GM10266 (cell line): ENCODE data around the gene RAD51B.

ENCODE experiments used
- DNase-seq: peaks from one replicate; pipeline ENCODE4 v3.0.0; 2012; ENCODE audit errors: extremely low spot score
- TF ChIP-seq, protein P1 (sequence below): IDR thresholded peaks from 2 replicates; pipeline ENCODE4 v1.5.1; 2012; ENCODE audit warnings: mild to moderate bottlenecking, low read depth; ENCODE audit not compliant: control insufficient read depth, insufficient read depth; ENCODE audit errors: missing control alignments

The RAD51B gene

DNA sequence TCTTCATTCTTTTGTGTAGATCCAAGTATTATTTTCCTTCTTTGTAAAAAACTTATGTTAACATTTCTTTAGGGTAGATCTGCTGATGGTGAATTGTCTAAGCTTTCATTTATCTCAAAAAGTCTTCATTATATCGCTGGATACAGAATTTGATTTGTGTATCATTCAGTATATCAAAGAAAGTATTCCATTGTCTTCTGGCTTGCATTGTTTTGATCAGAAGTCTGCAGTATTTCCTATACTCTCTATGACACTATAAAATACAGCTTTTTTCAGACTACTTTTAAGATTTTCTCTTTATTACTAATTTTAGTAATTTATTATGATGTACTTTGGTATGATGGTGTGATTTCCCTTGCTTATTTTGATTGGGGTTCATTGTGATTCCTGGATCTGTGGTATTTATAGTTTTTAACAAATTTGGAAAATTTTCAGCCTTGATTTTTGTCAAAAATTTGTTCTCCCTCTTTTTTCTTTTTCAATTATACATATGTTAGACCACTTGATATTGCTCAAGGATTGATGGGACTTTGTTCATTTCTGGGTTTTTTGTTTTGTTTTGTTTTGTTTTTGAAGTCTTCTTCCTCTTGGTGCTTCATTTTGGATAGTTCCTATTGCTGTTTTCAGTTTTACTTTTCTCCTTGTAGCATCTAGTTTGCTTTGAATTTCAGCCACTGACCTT lies 796.8 kb downstream of the RAD51B start:
- no peak for DNase-seq

DNA sequence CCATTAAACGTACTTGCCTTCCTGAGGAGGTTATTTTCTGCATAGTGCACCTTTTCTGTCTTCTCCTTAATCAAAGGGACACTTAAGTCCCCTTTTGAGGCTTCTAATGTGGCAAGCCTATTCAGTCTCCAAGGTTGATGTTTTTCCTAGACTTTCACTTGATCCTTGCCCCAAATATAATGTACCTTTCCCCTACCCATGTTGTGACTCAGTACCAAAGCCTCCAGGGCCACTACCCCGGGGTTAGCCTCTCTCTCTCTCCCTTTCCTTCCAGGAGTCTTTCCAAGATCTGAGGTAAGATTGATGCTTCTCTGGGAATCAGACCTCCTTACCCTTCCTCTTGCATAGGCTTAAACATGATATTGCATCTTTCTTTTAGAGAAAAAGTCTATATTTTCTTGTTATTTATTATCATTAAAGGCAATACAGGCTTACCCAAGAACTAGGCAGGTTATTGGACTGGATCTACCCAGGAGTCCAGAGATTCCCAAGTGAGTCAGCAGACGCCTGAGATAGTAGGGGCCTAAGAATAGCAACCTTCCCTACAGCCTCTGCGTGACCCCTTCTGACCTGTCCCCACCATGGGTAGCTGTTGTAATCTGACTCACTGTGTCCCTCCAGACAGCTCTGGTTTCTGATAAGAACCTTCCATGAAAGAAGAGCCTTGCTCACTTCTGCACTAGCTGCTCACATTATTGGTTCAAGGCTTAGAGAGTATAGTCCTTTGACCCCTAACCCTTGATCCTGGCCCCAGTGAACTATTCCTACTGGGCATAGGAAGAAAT lies 800.4 kb downstream of the RAD51B start:
- TF ChIP-seq, protein P1, sequence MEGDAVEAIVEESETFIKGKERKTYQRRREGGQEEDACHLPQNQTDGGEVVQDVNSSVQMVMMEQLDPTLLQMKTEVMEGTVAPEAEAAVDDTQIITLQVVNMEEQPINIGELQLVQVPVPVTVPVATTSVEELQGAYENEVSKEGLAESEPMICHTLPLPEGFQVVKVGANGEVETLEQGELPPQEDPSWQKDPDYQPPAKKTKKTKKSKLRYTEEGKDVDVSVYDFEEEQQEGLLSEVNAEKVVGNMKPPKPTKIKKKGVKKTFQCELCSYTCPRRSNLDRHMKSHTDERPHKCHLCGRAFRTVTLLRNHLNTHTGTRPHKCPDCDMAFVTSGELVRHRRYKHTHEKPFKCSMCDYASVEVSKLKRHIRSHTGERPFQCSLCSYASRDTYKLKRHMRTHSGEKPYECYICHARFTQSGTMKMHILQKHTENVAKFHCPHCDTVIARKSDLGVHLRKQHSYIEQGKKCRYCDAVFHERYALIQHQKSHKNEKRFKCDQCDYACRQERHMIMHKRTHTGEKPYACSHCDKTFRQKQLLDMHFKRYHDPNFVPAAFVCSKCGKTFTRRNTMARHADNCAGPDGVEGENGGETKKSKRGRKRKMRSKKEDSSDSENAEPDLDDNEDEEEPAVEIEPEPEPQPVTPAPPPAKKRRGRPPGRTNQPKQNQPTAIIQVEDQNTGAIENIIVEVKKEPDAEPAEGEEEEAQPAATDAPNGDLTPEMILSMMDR, result no peak
- DNase-seq, result no peak

More for the DNA sequence above, 796.8 kb downstream of the RAD51B start:
- TF ChIP-seq, protein P1, result no peak

DNA sequence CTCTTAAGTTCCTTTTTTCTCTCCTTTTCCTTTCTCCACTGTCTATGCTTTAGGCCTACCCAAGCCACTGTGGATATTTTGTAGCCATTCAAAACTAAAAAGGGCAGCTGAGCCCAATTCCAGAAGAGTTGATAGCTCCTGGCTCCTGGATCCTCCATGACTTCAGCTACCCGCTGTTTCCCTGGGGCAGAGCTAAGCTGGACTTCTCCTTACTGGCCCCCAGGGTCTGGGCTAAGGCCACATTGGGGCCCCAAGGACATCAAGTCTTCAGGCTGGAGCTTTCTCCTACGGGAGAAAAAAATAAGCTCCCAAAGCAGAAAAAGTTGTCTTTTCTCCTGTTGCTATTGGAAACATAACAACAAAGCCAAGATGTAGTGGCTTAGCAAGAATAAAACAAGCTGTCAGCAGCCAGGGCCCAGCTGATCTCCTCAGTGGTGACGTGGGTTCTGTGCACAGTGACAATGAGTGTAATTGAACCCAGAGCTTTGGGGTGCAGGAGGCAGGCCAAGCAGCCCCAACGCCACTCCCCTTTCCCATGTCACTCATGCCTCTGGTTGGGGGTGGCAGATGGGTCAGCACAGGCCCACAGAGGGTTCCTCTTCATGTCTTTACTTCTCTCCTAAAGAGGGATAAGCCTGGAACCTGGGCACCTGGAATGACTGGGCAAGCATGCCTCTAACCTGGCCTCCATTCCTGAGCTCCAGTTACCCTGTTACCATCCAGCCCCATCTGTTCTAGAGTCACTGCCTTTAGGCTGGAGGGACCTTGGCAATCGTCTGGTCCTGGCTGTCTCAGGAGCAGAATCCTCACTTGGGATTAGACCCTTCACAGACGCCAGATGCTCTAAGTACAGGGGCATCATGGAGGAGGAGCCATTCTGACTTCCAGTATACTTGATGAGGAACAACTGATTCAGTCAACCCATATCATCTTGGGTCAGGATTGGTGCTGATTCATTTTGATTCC lies 802.1 kb downstream of the RAD51B start:
- TF ChIP-seq, protein P1, result no peak
- no peak for DNase-seq

DNA sequence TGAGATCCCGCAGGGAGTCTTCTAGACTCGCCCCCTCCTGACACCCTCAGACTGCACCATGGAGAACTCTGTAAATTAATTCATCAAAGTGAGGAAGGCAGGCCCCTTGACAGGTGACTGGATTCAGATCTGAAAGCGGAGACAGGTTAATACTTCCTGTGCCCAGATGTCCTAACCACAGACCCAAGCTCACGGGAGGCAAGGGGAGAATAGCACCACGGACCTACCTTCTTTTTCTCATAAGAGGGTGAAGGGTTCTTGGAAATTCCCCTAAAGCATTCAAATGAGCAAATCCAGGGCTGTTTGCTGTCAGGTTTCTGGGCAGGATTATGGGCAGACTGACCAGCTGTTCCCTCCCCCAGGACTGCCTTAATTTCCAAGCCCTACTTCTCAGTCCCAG lies 803.3 kb downstream of the RAD51B start:
- TF ChIP-seq, protein P1, result no peak
- no peak for DNase-seq

- DNase-seq, result no peak
- TF ChIP-seq, protein P1, result no peak
Observed at GRCh38 chr14:68623307-68623706, 803.7 kb downstream of the RAD51B start.

DNA sequence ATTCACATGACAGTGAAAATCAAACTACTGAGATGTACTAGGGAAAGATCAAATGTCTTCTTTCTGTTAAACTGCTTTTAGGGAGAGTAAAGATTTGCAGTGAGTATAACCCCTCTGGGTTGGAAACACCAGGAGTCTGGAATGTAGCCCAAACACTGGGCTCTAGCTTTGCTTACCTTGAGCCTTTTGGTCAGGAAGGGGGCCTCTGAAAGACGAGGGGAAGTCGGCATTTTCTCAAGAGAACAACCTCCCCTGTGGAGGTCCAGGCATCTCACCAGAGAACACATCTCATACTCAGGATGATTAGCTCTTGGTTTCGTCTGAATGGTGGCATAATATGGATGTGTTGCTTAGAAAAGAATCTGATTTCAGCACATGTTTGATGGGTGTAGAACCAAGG lies 804.2 kb downstream of the RAD51B start:
- DNase-seq, result no peak
- TF ChIP-seq, protein P1, result no peak
